Stimulated activated CD8-positive, alpha-beta memory T cell treated with anti-CD3 and anti-CD28 coated beads, Interleukin-4, amount 100 ng/mL, for 1 hour (primary cell): ENCODE results near the gene GPR84.

Source experiments
- DNase-seq, 2 donors: peaks; one replicate each; pipeline ENCODE4 v3.0.0-alpha.2; 2020; ENCODE audit warnings: low read depth in 2 of 2, low spot score in 1 of 2

Gene GPR84

DNA sequence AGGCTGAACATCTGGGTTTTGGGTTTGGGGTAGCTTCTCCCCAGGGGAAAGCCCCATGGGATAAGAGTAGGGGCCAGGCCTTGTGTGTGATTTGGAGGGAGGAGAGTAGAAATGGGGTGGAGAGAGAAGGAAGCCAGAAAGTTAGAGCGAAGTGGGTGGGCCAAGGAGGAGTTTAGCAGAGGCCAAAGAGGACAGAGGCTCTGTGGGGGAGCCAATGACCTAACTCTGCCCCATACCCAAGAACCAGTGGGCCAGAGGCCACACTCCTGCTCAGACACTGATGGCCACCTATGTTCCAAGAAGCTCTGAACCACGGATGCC lies 10.9 kb upstream of the GPR84 start:
- DNase-seq, result no peak

GRCh38 chr12:54374562-54375258 lies 10.4 kb upstream of the GPR84 start:
- DNase-seq, result no peak

DNA sequence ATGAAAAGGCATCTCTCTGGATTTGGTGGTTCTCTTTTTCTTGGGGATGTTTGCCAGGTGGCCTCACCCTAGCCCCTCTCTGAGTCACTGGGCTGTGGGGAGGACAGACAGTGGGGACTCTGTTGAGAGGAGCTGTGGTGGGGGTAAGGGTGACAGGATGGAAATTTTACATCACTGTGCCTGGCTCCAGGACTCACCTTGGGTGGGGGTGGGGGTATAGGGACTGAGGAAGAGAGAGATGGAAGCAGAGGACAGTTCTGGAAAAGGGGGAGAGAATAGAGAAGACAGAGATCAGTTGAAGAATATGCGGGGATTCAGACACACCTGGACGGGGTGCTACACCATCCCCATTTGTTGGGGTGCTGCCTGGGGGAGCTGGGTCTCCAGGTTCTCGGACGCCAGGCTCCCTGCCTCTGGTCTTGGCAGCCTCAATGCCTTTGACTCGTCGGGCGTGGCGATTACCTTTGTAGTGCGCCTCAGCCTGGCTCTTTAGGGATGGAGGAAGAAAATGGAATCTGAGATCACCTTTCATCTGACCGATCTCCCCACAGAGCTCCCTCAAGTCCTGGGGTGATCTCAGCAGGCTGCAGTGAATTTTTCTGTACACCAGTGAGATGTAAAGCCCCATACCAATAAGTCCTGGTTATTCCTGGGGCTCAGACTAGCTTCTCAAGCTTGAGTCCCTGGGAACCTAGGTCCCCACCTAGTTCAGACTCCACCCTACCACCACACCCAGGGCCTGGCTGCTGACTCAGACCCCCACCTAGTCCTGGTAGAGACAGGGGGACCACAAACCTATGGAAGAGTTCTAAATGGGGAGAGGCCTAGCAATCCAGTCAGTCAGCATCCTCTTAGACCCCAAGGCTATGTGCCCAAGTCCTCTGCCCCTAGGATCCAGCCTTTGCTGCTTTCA lies 9.6 kb upstream of the GPR84 start:
- no peak for DNase-seq

- no peak for DNase-seq
Measured at GRCh38 chr12:54372113-54372806, 8.0 kb upstream of the GPR84 start.

GRCh38 chr12:54371328-54372112 lies 7.2 kb upstream of the GPR84 start:
- no peak for DNase-seq

DNA sequence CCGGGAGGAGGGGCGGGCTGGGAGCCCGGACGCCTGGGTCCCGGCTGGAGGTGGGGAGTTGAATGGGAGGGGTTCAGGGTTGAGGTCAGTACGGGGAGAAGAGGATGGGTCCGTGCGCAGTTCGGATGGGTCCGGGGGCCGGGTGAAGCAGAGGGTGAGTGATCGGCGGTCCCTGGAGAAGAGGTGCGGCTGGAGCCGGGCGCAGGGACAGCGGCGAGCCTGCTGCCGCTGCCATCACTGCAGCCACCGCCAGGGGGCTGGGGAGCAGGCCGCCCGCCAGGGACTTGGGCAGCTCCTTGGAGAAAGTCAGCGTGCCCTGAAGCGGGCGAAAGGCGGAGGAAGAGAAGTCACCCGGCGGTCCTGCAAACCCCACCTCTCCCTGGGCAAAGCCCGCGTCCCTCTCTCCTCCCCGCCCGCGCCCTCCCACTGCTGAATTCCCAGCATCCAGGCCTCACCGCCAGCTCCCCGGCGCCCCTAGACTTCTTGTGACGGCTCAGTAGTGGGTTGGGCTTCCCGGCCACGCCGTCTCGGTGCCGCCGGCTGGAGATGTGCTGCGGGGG lies 6.0 kb upstream of the GPR84 start:
- DNase-seq, result no peak

DNA sequence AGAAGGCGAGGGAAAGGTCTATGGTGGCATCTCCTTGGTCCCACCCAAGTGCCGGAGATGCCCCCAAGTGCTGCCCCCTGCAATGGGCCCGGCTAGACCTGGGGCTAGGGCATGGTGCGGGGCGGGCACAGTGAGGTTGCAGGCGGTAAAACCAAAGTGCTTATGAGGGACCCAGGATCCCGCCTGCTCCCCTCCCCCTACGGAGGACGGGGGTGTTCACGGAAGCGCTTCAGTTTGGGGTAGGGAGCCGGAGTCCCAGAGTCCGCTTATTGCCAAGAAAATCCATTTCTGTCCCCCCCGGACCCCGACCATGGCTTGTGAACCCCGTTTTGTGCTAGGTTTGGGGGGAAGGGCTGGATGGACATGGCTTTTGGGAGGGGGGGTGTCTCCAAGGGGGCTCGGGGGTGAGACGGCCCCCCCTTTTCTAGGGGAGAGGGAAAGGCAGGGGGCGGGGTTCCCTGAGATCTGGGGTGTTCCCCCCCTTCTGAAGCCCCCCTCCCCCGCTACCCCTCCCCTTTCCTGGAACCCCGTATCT lies 5.4 kb upstream of the GPR84 start:
- no peak for DNase-seq

- DNase-seq, result peak; percentile 74 to 83
Measured at GRCh38 chr12:54368709-54369596, 4.7 kb upstream of the GPR84 start.

GRCh38 chr12:54368025-54368708 lies 3.9 kb upstream of the GPR84 start:
- DNase-seq, result no peak

DNA sequence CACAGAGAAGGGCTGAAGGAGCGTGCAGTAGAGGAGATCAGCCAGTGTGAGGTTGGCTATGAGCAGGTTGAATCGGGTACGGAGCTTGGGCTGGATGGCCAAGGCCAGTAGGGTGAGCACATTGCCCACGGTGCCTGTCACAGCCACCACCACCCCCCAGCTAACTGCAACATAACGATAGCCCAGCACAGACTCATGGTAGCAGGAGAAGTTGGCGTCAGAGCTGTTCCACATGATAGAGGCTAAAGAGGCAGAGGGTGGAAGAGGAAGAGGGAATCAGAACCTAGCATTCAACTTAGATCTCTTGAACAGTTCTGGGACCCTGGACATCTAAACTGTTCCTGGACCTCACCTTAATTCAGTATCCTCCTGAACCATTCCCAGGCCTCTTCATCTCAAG lies 668 bp downstream of the GPR84 start:
- DNase-seq, result no peak

GRCh38 chr12:54363047-54363446 lies 1.2 kb downstream of the GPR84 start:
- DNase-seq, result no peak

DNA sequence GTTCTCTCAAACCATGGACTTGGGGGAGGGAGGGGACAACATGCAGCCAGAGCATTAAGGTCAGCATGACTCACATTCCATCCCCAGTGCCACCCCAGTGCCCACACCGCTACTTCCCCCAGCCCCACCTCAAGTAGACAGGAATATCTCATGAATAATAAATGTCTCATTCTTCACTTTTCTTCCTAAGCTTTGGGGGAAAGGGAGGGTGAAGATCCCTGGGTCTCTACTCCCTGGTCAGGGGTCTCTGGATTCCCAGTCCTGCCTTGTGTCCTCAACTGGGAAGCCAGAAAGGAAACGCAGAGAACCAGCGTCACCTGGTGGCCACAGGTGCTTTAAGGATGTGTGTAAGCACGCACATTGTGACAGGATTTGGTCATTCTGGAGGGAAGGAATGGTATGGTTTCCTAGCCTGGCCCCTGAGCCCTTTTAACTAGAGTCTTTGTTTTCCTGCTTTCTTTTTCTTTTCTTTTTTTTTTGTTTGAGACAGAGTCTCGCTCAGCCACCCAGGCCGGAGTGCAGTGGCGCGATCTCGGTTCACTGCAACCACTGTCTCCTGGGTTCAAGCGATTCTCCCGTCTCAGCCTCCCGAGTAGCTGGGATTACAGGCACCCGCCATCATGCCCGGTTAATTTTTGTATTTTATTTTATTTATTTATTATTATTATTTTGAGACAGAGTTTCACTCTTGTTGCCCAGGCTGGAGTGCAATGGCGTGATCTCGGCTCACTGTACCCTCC lies 3.4 kb downstream of the GPR84 start:
- DNase-seq, result peak in 1 of 2 donors; percentile 24

DNA sequence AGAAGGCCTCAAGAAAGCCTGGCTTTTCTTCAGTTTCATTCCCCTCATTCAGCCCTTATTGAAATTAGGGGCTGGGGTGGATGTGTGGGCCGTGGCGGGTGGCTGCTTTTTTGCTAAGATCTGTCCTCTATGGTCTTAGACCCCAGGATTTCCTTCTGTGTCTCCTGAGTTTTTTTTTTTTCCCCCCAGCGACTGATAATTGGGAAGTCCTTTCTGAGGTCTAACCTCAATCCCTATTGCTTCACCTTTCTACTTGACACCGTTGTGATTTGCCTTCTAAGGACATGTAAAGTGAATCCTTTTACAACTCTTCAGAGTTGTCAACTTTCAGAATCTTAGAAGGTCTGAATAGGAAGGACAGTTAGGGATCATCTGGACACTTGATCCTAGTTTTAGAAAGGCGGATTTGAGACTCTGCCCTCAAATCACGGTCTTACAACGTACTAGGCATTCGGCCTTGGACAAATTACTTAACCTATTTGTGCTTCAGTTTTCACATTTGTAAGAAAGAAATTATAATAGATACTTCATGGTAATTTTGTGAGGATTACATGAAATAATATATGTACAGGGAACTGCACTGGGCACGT lies 4.4 kb downstream of the GPR84 start:
- no peak for DNase-seq

DNA sequence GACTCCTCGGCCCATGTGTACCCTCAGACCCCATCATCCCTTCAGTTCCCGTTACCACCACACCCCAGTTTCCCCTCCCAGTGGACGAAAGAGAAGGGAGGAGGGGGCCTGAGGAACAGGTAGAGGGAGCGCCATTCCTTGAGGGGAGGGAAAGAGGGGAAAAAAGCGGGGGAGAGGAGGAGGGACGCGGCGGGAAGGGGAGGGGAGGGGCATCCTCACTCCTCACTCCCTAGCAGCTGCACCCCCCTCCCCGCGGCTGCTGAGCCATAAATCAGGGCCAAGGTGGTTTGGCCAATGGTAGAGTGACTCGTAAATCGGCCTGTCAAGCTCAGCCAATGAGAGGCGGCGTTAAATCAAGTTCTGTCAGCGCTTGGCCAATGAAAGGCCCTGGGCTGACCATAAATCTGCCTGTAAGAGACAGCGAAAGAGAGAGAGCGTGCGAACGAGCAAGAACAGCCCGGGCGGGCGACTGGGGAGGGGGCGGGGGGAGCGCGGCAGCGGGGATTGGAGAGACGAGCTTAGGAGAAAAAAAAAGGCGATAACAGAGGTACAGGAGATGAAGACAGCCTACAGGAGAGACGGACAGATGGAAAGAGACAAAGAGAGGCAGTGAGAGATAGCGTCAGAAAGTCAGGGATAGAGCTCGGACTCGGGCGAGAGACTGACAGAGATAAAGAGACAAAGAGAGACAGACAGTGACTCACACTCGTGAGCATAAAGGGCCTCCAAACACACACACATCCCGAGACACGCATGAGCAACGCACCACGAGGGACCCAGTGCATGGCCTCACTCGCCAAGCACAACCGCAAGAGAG lies 5.1 kb downstream of the GPR84 start:
- peak; percentile 73 to 86 for DNase-seq

DNA sequence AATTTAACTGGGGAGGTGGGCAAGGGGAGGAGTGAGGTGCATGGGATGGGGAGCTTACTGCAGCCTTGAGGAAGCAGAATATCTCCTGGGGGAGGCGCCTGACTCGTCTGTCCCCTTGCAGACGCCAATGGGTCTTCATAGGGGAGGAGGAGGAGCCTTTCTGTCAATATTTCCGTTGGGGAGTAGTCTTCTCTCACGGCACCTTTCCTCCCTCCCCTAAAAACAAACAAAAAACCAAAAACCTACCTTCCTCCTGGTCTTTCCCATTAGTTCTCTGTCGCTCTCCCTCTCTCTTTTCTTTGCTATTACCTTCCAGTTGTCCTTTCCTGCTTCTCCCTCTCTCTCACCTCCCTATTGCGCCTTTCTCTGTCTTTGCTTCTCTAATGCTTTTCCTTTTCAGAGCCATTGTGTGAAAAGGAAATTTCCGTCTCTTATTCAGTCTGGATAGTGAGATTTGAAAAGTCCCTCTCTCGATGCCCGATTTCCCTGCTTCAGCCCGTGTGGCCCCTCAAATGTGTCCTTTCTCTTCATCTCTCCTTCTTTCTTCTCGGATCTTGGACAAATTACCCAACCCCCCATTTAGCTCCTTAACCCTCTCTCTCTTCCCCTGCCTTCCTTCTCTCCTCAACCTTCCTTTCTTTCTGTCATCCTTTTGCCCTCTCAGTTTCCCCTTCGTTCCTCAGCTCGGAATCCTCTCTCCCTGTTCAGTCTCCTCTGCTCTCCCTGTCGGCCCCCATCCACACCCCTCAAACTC lies 5.9 kb downstream of the GPR84 start:
- DNase-seq, result no peak

DNA sequence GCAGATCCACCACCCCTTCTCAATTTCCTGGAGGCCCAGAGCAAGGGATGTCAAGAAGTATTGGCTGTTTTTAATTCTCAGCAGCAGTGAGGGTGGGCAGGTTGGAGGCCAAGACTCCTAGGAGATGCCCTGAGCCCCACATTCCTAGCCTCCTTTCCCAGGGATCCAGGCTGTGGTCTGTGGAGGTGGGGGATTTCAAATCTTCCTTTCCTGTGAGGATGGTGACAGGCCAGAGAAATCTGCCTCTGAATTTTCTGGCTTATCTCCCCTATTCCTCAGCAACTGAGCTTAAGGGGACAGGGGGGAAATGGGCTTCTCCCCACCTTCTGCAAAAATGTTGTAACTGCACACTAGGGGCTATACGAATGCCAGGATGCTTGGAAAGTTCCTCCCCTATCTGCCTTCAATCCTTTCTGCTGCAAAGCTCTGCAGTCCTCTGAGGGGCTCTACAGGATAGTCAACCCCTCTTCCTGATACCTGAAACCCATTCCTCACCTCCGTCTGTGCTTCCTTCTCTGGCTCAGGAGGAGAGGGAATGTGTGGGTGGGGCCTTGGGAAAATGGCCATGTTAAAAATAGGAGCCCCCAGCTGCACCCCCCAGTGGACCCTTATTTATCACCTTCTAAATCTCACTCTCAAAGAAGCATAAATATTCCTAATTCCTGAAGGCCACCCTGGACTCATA lies 6.6 kb downstream of the GPR84 start:
- no peak for DNase-seq
